H1 (cell line): ENCODE data around the gene FBXW8. TPM values are rescaled to one million over a fixed set of nuclear protein-coding genes. Genes with fewer than 3 reads are reported as not detected.

Experiments
- CTCF ChIA-PET: fragments of 300-600 bp; sonication (Branson Sonifier 250); formaldehyde crosslinking; loops from one replicate; lab custom pipeline; 2021; ENCODE audit not compliant: partially characterized antibody; lab: Charles Lee
- POLR2A ChIA-PET: fragments of 300-600 bp; sonication (Branson Sonifier 250); formaldehyde crosslinking; loops from one replicate; lab custom pipeline; 2021; ENCODE audit warnings: inconsistent platforms; ENCODE audit not compliant: partially characterized antibody; lab: Charles Lee
- DNase-seq, 2 experiments: peaks; one replicate each; pipeline versions ENCODE4 v3.0.0 to v3.0.0-alpha.2; 2010 to 2022; ENCODE audit warnings: low spot score in 2 of 2, low read depth in 1 of 2, mixed read lengths in 1 of 2
- FAIRE-seq: peaks from 2 replicates; lab custom pipeline; 2011; peaks lifted over from hg19 to GRCh38; lab: Jason Lieb, UNC
- H2AFZ ChIP-seq: 2 replicates; pipeline ENCODE4 v1.8.1; 2012; ENCODE audit warnings: low read length, inconsistent platforms
- H2AK5ac ChIP-seq: 2 replicates; pipeline ENCODE4 v1.6.1; 2013; ENCODE audit warnings: low read depth, low read length
- H2BK120ac ChIP-seq: replicated peaks from 2 replicates; pipeline ENCODE3; 2013; ENCODE audit warnings: low read depth, low read length, inconsistent platforms
- H2BK12ac ChIP-seq: 2 replicates; pipeline ENCODE4 v1.6.1; 2013; ENCODE audit warnings: low read depth, low read length
- H2BK15ac ChIP-seq: 2 replicates; pipeline ENCODE4 v1.6.1; 2013; ENCODE audit warnings: low read length
- H2BK20ac ChIP-seq: 2 replicates; pipeline ENCODE4 v1.6.1; 2013; ENCODE audit warnings: low read length
- H2BK5ac ChIP-seq: 2 replicates; pipeline ENCODE4 v1.6.1; 2013; ENCODE audit warnings: low read depth, low read length
- H3K14ac ChIP-seq: 2 replicates; pipeline ENCODE4 v1.6.1; 2013; ENCODE audit warnings: inconsistent platforms; ENCODE audit not compliant: insufficient read length
- H3K18ac ChIP-seq: 2 replicates; pipeline ENCODE4 v1.6.1; 2013; ENCODE audit warnings: low read length; ENCODE audit errors: extremely low read depth
- H3K23ac ChIP-seq: 2 replicates; pipeline ENCODE4 v1.6.1; 2013; ENCODE audit warnings: inconsistent platforms; ENCODE audit not compliant: insufficient read length
- H3K23me2 ChIP-seq: 2 replicates; pipeline ENCODE4 v1.6.1; 2013; ENCODE audit warnings: low read depth, low read length
- H3K27ac ChIP-seq: 2 replicates; pipeline ENCODE4 v1.6.1; 2011; ENCODE audit warnings: low read depth, low read length, inconsistent platforms
- H3K27me3 ChIP-seq, 4 experiments: replicated peaks in 1 of 4; 1 replicate in 1 of 4; 2 replicates in 3 of 4; pipeline versions ENCODE4 v1.6.1 to v1.8.1; 2011 to 2013; ENCODE audit warnings: low read length in 3 of 4, mild to moderate bottlenecking in 3 of 4, inconsistent platforms in 2 of 4, mixed read lengths in 2 of 4, moderate library complexity in 1 of 4; ENCODE audit not compliant: control insufficient read depth in 3 of 4, insufficient read depth in 3 of 4; ENCODE audit errors: extremely low read depth in 1 of 4
- H3K36me3 ChIP-seq, 4 experiments: 2 replicates each; pipeline versions ENCODE4 v1.6.1 to v1.8.1; 2011 to 2013; ENCODE audit warnings: mild to moderate bottlenecking in 4 of 4, low read length in 3 of 4, moderate library complexity in 2 of 4, control low read depth in 1 of 4, inconsistent platforms in 1 of 4; ENCODE audit not compliant: insufficient read depth in 4 of 4, control insufficient read depth in 2 of 4
- H3K4ac ChIP-seq: replicated peaks from 2 replicates; pipeline ENCODE3; 2013; ENCODE audit warnings: low read length, low read depth, mixed read lengths, inconsistent platforms; ENCODE audit not compliant: insufficient read length
- H3K4me1 ChIP-seq, 4 experiments: replicated peaks in 1 of 4; 1 replicate in 1 of 4; 2 replicates in 3 of 4; pipeline versions ENCODE4 v1.6.1 to v1.8.1; 2011 to 2013; ENCODE audit warnings: low read length in 3 of 4, inconsistent platforms in 2 of 4, mixed read lengths in 1 of 4; ENCODE audit not compliant: insufficient read depth in 4 of 4, control insufficient read depth in 3 of 4
- H3K4me2 ChIP-seq, 2 experiments: 2 replicates each; pipeline versions ENCODE4 v1.6.1 to v1.8.1; 2011 to 2013; ENCODE audit warnings: low read depth in 2 of 2, low read length in 2 of 2, control low read depth in 1 of 2, inconsistent platforms in 1 of 2, mild to moderate bottlenecking in 1 of 2; ENCODE audit not compliant: insufficient read depth in 1 of 2
- H3K4me3 ChIP-seq, 4 experiments: fragments of 200-600, 300-600 bp in 1 of 4; sonication (generic), shearing (Covaris generic), sonication (Bioruptor Twin) in 1 of 4; 2 replicates each; pipeline versions ENCODE4 v1.5.1 to v1.8.1; 2011 to 2016; ENCODE audit warnings: low read length in 4 of 4, low read depth in 3 of 4, control low read depth in 2 of 4, inconsistent platforms in 2 of 4, mild to moderate bottlenecking in 2 of 4, mixed read lengths in 1 of 4, moderate library complexity in 1 of 4; ENCODE audit not compliant: insufficient read depth in 2 of 4; ENCODE audit errors: extremely low read depth in 1 of 4
- H3K56ac ChIP-seq: replicated peaks from 2 replicates; pipeline ENCODE3; 2013; ENCODE audit warnings: low read depth, mild to moderate bottlenecking, mixed read lengths, low read length, inconsistent platforms; ENCODE audit not compliant: insufficient read length
- H3K79me1 ChIP-seq: 2 replicates; pipeline ENCODE4 v1.6.1; 2013; ENCODE audit warnings: low read depth, low read length, control low read depth
- H3K79me2 ChIP-seq, 2 experiments: 2 replicates each; pipeline versions ENCODE4 v1.6.1 to v1.8.1; 2012 to 2013; ENCODE audit warnings: low read length in 2 of 2, mild to moderate bottlenecking in 2 of 2, inconsistent platforms in 1 of 2; ENCODE audit not compliant: insufficient read depth in 2 of 2, control insufficient read depth in 1 of 2
- H3K9ac ChIP-seq, 4 experiments: replicated peaks in 1 of 4; 1 replicate in 1 of 4; 2 replicates in 3 of 4; pipeline versions ENCODE4 v1.6.1 to v1.8.1; 2011 to 2013; ENCODE audit warnings: low read depth in 3 of 4, low read length in 3 of 4, control low read depth in 2 of 4, mild to moderate bottlenecking in 2 of 4, moderate library complexity in 2 of 4, inconsistent platforms in 1 of 4; ENCODE audit errors: extremely low read depth in 1 of 4
- H3K9me3 ChIP-seq, 2 experiments: 2 replicates each; pipeline versions ENCODE4 v1.6.1 to v1.8.1; 2012 to 2013; ENCODE audit warnings: mild to moderate bottlenecking in 2 of 2, moderate library complexity in 2 of 2, control low read depth in 1 of 2, inconsistent platforms in 1 of 2, low read depth in 1 of 2, low read length in 1 of 2, mixed read lengths in 1 of 2; ENCODE audit not compliant: insufficient read depth in 2 of 2
- H4K20me1 ChIP-seq, 2 experiments: replicated peaks in 1 of 2; 2 replicates each; pipeline versions ENCODE3 to v1.8.1; 2011 to 2013; ENCODE audit warnings: inconsistent platforms in 2 of 2, low read length in 2 of 2, mild to moderate bottlenecking in 1 of 2; ENCODE audit not compliant: insufficient read depth in 2 of 2, control insufficient read depth in 1 of 2
- H4K5ac ChIP-seq: 2 replicates; pipeline ENCODE4 v1.6.1; 2013; ENCODE audit warnings: low read length, low read depth, mixed read lengths, inconsistent platforms; ENCODE audit not compliant: insufficient read length
- H4K8ac ChIP-seq: 2 replicates; pipeline ENCODE4 v1.8.0; 2013; ENCODE audit warnings: mild to moderate bottlenecking, moderate library complexity, low read length, inconsistent platforms; ENCODE audit not compliant: insufficient read depth; ENCODE audit errors: extremely low read depth
- H4K91ac ChIP-seq: replicated peaks from 2 replicates; pipeline ENCODE3; 2013; ENCODE audit warnings: low read length, mixed read lengths, inconsistent platforms; ENCODE audit not compliant: insufficient read length
- SAP30 ChIP-seq: fragments of 300-600 bp; sonication (generic); IDR thresholded peaks from 2 replicates; pipeline ENCODE4 v1.7.1; 2012; ENCODE audit warnings: low read length, moderate library complexity, mild to moderate bottlenecking, inconsistent platforms; ENCODE audit not compliant: insufficient read depth, insufficient replicate concordance
- SIX5 ChIP-seq: IDR thresholded peaks from 2 replicates; pipeline ENCODE4 v1.6.1; 2011; ENCODE audit warnings: mild to moderate bottlenecking, low read depth, low read length
- USF2 ChIP-seq: IDR thresholded peaks from 2 replicates; pipeline ENCODE4 v1.6.1; 2011; ENCODE audit warnings: low read length, improper control_type of control experiment
- WGBS, 2 experiments: shearing (Covaris generic) in 1 of 2; methylation state at CpG; one replicate each; pipeline versions ENCODE4 v1.1.6 to v1.1.7; 2013 to 2015; ENCODE audit warnings: low lambda C conversion rate in 2 of 2, mixed read lengths in 2 of 2, inconsistent platforms in 1 of 2, low coverage in 1 of 2, missing lambda C conversion rate in 1 of 2; ENCODE audit not compliant: insufficient replicate concordance in 2 of 2, insufficient coverage in 1 of 2, insufficient read length in 1 of 2; ENCODE audit errors: extremely low coverage in 1 of 2, missing lambda C conversion rate in 1 of 2; 5-methylcytosine and 5-hydroxymethylcytosine counted together
- polyA plus RNA-seq, 7 experiments: library from polyadenylated mRNA; depleted of rRNA in 3 of 7; stranded (reverse) in 5 of 7; unstranded in 2 of 7; fragments of >200 nt in 5 of 7; fragments of 200-250 nt in 2 of 7; gene quantifications; 1 replicate in 5 of 7; 2 replicates in 1 of 7; 4 replicates in 1 of 7; pipeline versions ENCODE4 v1.2.1 to v1.2.3, GENCODE V29; 2011 to 2013; ENCODE audit warnings: missing spikeins in 2 of 7, mixed read lengths in 2 of 7
- total RNA-seq: library from RNA; stranded (reverse); fragmentation: NEBNext Ultra II Directional; extraction: Animal tissue kit (Norgen Biotek cat#: 25700); gene quantifications from 2 replicates; pipeline ENCODE4 v1.2.1, GENCODE V29; 2021

FBXW8 gene
- total and polyA plus RNA-seq, 2 of the 8 experiments (the other 6 are each of a cell fraction or from before 2014, with no cell fraction given), result 15.8 to 16.0 TPM

DNA sequence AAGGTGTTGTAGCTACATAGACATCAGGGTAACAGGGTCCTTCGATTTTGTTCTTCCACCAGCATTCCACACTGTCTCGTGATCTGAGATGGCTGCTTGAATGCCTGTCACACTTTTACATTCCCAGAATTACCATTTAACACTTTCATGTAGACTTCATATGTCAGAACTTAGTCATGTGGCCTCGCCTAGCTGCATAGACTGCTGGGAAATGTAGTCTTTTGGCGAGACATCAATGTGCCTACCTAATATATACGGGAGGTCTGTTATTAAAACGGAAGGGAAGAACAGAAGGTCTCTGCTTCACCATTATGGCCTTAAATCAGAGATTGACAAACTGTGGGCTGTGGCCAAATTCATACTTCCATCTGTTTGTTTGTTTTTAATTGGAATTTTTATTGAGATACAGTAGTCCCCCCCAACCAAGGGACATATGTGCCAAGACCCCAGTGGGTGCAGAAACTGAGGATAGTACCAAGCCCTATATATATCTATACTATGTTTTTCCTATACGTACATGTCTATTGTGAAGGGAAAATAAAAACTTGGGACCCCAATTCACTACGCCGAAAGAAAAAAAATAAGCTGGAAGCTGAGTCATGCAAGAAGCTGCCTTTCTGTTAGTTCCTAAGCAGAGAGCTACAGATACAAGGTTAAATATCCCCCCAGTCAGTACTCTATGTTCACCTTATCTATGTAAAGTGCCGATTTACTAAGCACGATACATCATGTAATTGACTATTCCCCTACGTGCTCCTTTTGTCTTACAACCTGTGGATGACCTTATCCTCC is 18.2 kb upstream of the FBXW8 start:
- no peaks in the 10 kb centered on the region for H3K36me3 ChIP-seq
- no peak overlapping the region for H4K91ac ChIP-seq
- H2AFZ ChIP-seq, result no peak overlapping the region
- no peak overlapping the region for H2BK15ac ChIP-seq
- H3K23me2 ChIP-seq, result no peaks in the 10 kb centered on the region
- no peak overlapping the region for H3K14ac ChIP-seq
- H3K79me1 ChIP-seq, result no peaks in the 10 kb centered on the region
- FAIRE-seq (no peak), DNase-seq (no peak)
- no peak overlapping the region for H4K8ac ChIP-seq
- no peak overlapping the region for H3K4ac ChIP-seq
- no peak overlapping the region for H3K4me3 ChIP-seq
- H4K5ac ChIP-seq, result no peak overlapping the region
- no peak overlapping the region for H3K27ac ChIP-seq
- H3K27me3 ChIP-seq, result no peaks in the 10 kb centered on the region
- H3K9me3 ChIP-seq, result no peaks in the 10 kb centered on the region; a peak in 1 of 4 replicates
- no peak overlapping the region for H2BK120ac ChIP-seq
- no peak overlapping the region for H3K9ac ChIP-seq
- no peak overlapping the region for H2BK12ac ChIP-seq
- H3K56ac ChIP-seq, result no peak overlapping the region
- H3K79me2 ChIP-seq, result no peaks in the 10 kb centered on the region
- H2BK5ac ChIP-seq, result no peak overlapping the region
- H4K20me1 ChIP-seq, result no peaks in the 10 kb centered on the region
- H3K23ac ChIP-seq, result no peak overlapping the region
- ChIA-PET POLR2A (interaction anchor here (0.9 to 1.6 kb wide), 3 partner anchors 12 to 24 kb away, joined by 3 to 4 read pairs (median 4); partner anchors contain the start of gene HRK), CTCF (interaction anchor here (1.6 to 2.5 kb wide), 2 partner anchors 10 to 29 kb away, joined by 3 to 6 read pairs; no protein-coding TSS in a partner anchor)
- H3K18ac ChIP-seq, result no peak overlapping the region
- H2AK5ac ChIP-seq, result no peak overlapping the region
- TF ChIP-seq SIX5 (peak; percentile 70), SAP30 (no peak), USF2 (peak; percentile 75)
- WGBS, 2 experiments, result 78% methylated on average over 12 of the region's 12 CpGs; no CpG with 5 or more reads in 1 of the 2 experiments
- no peak overlapping the region for H3K4me2 ChIP-seq
- H2BK20ac ChIP-seq, result no peak overlapping the region
- no peaks in the 10 kb centered on the region for H3K4me1 ChIP-seq
